ENCODE data around the gene HHAT.
"Not testable (repeated sequence)": the region's sequence is repeated elsewhere in the genome, so short reads cannot be mapped to it uniquely, and the experiment has no call there.

The HHAT gene

GRCh38 chr1:210402560-210402959 is 73.9 kb downstream of the HHAT start:
- no peak for DNase-seq (ENCODE audit: insufficient read length, low spot score)
- FAIRE-seq: no peak
- TF ChIP-seq CTCF (IDR thresholded peaks at IDR 0.05; ENCODE audit: insufficient read depth, missing control alignments): no peak

- FAIRE-seq: no peak
- TF ChIP-seq CTCF (IDR thresholded peaks at IDR 0.05; ENCODE audit: insufficient read depth, missing control alignments): no peak
- DNase-seq (ENCODE audit: insufficient read length, low spot score): no peak
Observed at GRCh38 chr1:210405316-210405715, 76.6 kb downstream of the HHAT start.

- not testable (repeated sequence) for FAIRE-seq
Observed at GRCh38 chr1:210406341-210406740, 77.6 kb downstream of the HHAT start.

GRCh38 chr1:210407207-210407886 is 78.6 kb downstream of the HHAT start:
- peak; percentile 56 for DNase-seq (ENCODE audit: insufficient read length, low spot score)
- FAIRE-seq: peak; percentile 98

More at GRCh38 chr1:210406341-210406740, 77.6 kb downstream of the HHAT start:
- not testable (repeated sequence) for DNase-seq (ENCODE audit: insufficient read length, low spot score)

GRCh38 chr1:210407887-210408252 is 79.2 kb downstream of the HHAT start:
- no peak for TF ChIP-seq CTCF (IDR thresholded peaks at IDR 0.05; ENCODE audit: insufficient read depth, missing control alignments)
- DNase-seq (ENCODE audit: insufficient read length, low spot score): no peak
- FAIRE-seq: no peak

More at GRCh38 chr1:210407207-210407886, 78.6 kb downstream of the HHAT start:
- TF ChIP-seq CTCF (IDR thresholded peaks at IDR 0.05; ENCODE audit: insufficient read depth, missing control alignments): peak; percentile 99

GRCh38 chr1:210412240-210412639 is 83.5 kb downstream of the HHAT start:
- DNase-seq (ENCODE audit: insufficient read length, low spot score) (no peak), FAIRE-seq (no peak)
- TF ChIP-seq CTCF (IDR thresholded peaks at IDR 0.05; ENCODE audit: insufficient read depth, missing control alignments): no peak

- FAIRE-seq (no peak), DNase-seq (ENCODE audit: insufficient read length, low spot score) (no peak)
- no peak for TF ChIP-seq CTCF (IDR thresholded peaks at IDR 0.05; ENCODE audit: insufficient read depth, missing control alignments)
Observed at GRCh38 chr1:210413951-210414350, 85.2 kb downstream of the HHAT start.

All from D721Med (cell line).